ENCODE data around the gene NLRP9.

DNA sequence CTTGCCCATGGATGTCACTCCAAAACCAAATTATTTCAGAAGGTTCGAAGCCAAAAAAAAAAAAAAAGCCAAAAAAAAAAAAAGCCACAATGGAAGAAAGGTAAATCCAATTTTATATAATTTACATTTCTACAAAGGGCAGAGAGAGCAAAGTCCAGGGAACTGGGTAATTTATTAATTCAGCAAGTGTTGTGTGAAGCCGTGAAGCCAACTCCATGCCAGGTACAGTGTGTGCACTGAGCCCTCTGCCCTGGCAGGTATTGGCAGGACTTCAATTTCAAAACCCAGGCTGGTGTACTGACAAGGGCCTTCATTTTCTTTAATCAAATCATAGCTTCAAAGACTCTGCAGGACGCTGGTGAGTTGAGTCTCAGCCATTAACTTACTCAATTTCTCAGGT, 15.2 kb upstream of the NLRP9 start:
- TF ChIP-seq CTCF (conservative IDR thresholded peaks at IDR 0.05) = no peak
- TF ChIP-seq EZH2 (IDR thresholded peaks at IDR 0.05; ENCODE audit: low read depth) = no peak

Data from PC-9 (cell line).